ENCODE measurements around the gene STK32B. TPM values are rescaled to one million over a fixed set of nuclear protein-coding genes. Genes with fewer than 3 reads are reported as not detected.
A peak's percentile ranks its signal among the peaks of the same experiment; 100 is the strongest.

Gene STK32B
- total and polyA plus RNA-seq, 2 donors = 2.9 to 4.8 TPM

GRCh38 chr4:5133933-5134594 lies 82.8 kb downstream of the STK32B start:
- Histone ChIP-seq H3K36me3 (ENCODE audit: control insufficient read depth in 2 of 2, insufficient read depth in 2 of 2, low read length in 1 of 2) (no peaks in the 10 kb centered on the region), H3K27ac (ENCODE audit: low read depth in 1 of 2, low read length in 1 of 2) (no peak overlapping the region), H3K4me3 (ENCODE audit: low read length in 2 of 2) (no peak overlapping the region), H3K27me3 (ENCODE audit: control insufficient read depth in 2 of 2, insufficient read depth in 1 of 2, low read length in 1 of 2) (no peaks in the 10 kb centered on the region), H3K9me3 (ENCODE audit: control insufficient read depth in 2 of 2, insufficient read depth in 1 of 2, low read length in 1 of 2) (peaks cover 4% of the 10 kb centered on the region in 2 donors), H3K4me1 (ENCODE audit: control insufficient read depth in 2 of 2, insufficient read depth in 2 of 2, low read length in 2 of 2) (no peaks in the 10 kb centered on the region)
- DNase-seq (ENCODE audit: low read depth in 6 of 9, low spot score in 9 of 9) = no peak
- 96% methylated on average over 4 of the region's 4 CpGs for WGBS

- peaks cover 4% of the 10 kb centered on the region in 2 donors for H3K9me3 ChIP-seq (ENCODE audit: control insufficient read depth in 2 of 2, insufficient read depth in 1 of 2, low read length in 1 of 2)
- no peak for DNase-seq (ENCODE audit: low read depth in 6 of 9, low spot score in 9 of 9)
- H3K27me3 ChIP-seq (ENCODE audit: control insufficient read depth in 2 of 2, insufficient read depth in 1 of 2, low read length in 1 of 2) = no peaks in the 10 kb centered on the region
- H3K27ac ChIP-seq (ENCODE audit: low read depth in 1 of 2, low read length in 1 of 2) = no peak overlapping the region
- H3K4me1 ChIP-seq (ENCODE audit: control insufficient read depth in 2 of 2, insufficient read depth in 2 of 2, low read length in 2 of 2) = no peaks in the 10 kb centered on the region
- no peaks in the 10 kb centered on the region for H3K36me3 ChIP-seq (ENCODE audit: control insufficient read depth in 2 of 2, insufficient read depth in 2 of 2, low read length in 1 of 2)
- no peak overlapping the region for H3K4me3 ChIP-seq (ENCODE audit: low read length in 2 of 2)
- WGBS = 82% methylated on average over 4 of the region's 4 CpGs
These were observed 83.3 kb downstream of the STK32B start for GRCh38 chr4:5134620-5135019.

- WGBS = 100% methylated on average over 2 of the region's 2 CpGs
- H3K9me3 ChIP-seq (ENCODE audit: control insufficient read depth in 2 of 2, insufficient read depth in 1 of 2, low read length in 1 of 2) = no peaks in the 10 kb centered on the region
- H3K4me1 ChIP-seq (ENCODE audit: control insufficient read depth in 2 of 2, insufficient read depth in 2 of 2, low read length in 2 of 2) = no peaks in the 10 kb centered on the region
- no peak overlapping the region for H3K27ac ChIP-seq (ENCODE audit: low read depth in 1 of 2, low read length in 1 of 2)
- H3K4me3 ChIP-seq (ENCODE audit: low read length in 2 of 2) = no peak overlapping the region
- no peaks in the 10 kb centered on the region for H3K36me3 ChIP-seq (ENCODE audit: control insufficient read depth in 2 of 2, insufficient read depth in 2 of 2, low read length in 1 of 2)
- no peak for DNase-seq (ENCODE audit: low read depth in 6 of 9, low spot score in 9 of 9)
- no peaks in the 10 kb centered on the region for H3K27me3 ChIP-seq (ENCODE audit: control insufficient read depth in 2 of 2, insufficient read depth in 1 of 2, low read length in 1 of 2)
These were observed 85.9 kb downstream of the STK32B start for GRCh38 chr4:5137226-5137625.

- H3K27ac ChIP-seq (ENCODE audit: low read depth in 1 of 2, low read length in 1 of 2) = no peak overlapping the region
- WGBS = 95% methylated on average over 9 of the region's 9 CpGs
- no peaks in the 10 kb centered on the region for H3K4me1 ChIP-seq (ENCODE audit: control insufficient read depth in 2 of 2, insufficient read depth in 2 of 2, low read length in 2 of 2)
- no peaks in the 10 kb centered on the region for H3K9me3 ChIP-seq (ENCODE audit: control insufficient read depth in 2 of 2, insufficient read depth in 1 of 2, low read length in 1 of 2)
- H3K27me3 ChIP-seq (ENCODE audit: control insufficient read depth in 2 of 2, insufficient read depth in 1 of 2, low read length in 1 of 2) = no peaks in the 10 kb centered on the region
- DNase-seq (ENCODE audit: low read depth in 6 of 9, low spot score in 9 of 9) = no peak
- H3K4me3 ChIP-seq (ENCODE audit: low read length in 2 of 2) = no peak overlapping the region
- H3K36me3 ChIP-seq (ENCODE audit: control insufficient read depth in 2 of 2, insufficient read depth in 2 of 2, low read length in 1 of 2) = no peaks in the 10 kb centered on the region
These were observed 86.6 kb downstream of the STK32B start for GRCh38 chr4:5137927-5138326.

- no peaks in the 10 kb centered on the region for H3K9me3 ChIP-seq (ENCODE audit: control insufficient read depth in 2 of 2, insufficient read depth in 1 of 2, low read length in 1 of 2)
- no peaks in the 10 kb centered on the region for H3K27me3 ChIP-seq (ENCODE audit: control insufficient read depth in 2 of 2, insufficient read depth in 1 of 2, low read length in 1 of 2)
- no peaks in the 10 kb centered on the region for H3K36me3 ChIP-seq (ENCODE audit: control insufficient read depth in 2 of 2, insufficient read depth in 2 of 2, low read length in 1 of 2)
- no peak for DNase-seq (ENCODE audit: low read depth in 6 of 9, low spot score in 9 of 9)
- over 99% methylated on average over 3 of the region's 3 CpGs for WGBS
- no peaks in the 10 kb centered on the region for H3K4me1 ChIP-seq (ENCODE audit: control insufficient read depth in 2 of 2, insufficient read depth in 2 of 2, low read length in 2 of 2)
- no peak overlapping the region for H3K4me3 ChIP-seq (ENCODE audit: low read length in 2 of 2)
- H3K27ac ChIP-seq (ENCODE audit: low read depth in 1 of 2, low read length in 1 of 2) = no peak overlapping the region
These were observed 87.1 kb downstream of the STK32B start for GRCh38 chr4:5138389-5138788.

GRCh38 chr4:5139141-5139540 lies 87.9 kb downstream of the STK32B start:
- DNase-seq (ENCODE audit: low read depth in 6 of 9, low spot score in 9 of 9) = no peak
- H3K4me1 ChIP-seq (ENCODE audit: control insufficient read depth in 2 of 2, insufficient read depth in 2 of 2, low read length in 2 of 2) = no peaks in the 10 kb centered on the region
- no peaks in the 10 kb centered on the region for H3K9me3 ChIP-seq (ENCODE audit: control insufficient read depth in 2 of 2, insufficient read depth in 1 of 2, low read length in 1 of 2)
- H3K27ac ChIP-seq (ENCODE audit: low read depth in 1 of 2, low read length in 1 of 2) = no peak overlapping the region
- H3K27me3 ChIP-seq (ENCODE audit: control insufficient read depth in 2 of 2, insufficient read depth in 1 of 2, low read length in 1 of 2) = no peaks in the 10 kb centered on the region
- WGBS = 95% methylated on average over 2 of the region's 2 CpGs
- no peaks in the 10 kb centered on the region for H3K36me3 ChIP-seq (ENCODE audit: control insufficient read depth in 2 of 2, insufficient read depth in 2 of 2, low read length in 1 of 2)
- H3K4me3 ChIP-seq (ENCODE audit: low read length in 2 of 2) = no peak overlapping the region

- 92% methylated on average over 4 of the region's 4 CpGs for WGBS
- no peak overlapping the region for H3K4me3 ChIP-seq (ENCODE audit: low read length in 2 of 2)
- no peak for DNase-seq (ENCODE audit: low read depth in 6 of 9, low spot score in 9 of 9)
These were observed 90.5 kb downstream of the STK32B start for GRCh38 chr4:5141802-5142201.

GRCh38 chr4:5142726-5143125 lies 91.4 kb downstream of the STK32B start:
- H3K9me3 ChIP-seq (ENCODE audit: control insufficient read depth in 2 of 2, insufficient read depth in 1 of 2, low read length in 1 of 2) = no peaks in the 10 kb centered on the region
- peak in 5 of 9 donors; percentile 3 to 44 (median 17) for DNase-seq (ENCODE audit: low read depth in 6 of 9, low spot score in 9 of 9)
- H3K27ac ChIP-seq (ENCODE audit: low read depth in 1 of 2, low read length in 1 of 2) = no peak overlapping the region
- H3K4me1 ChIP-seq (ENCODE audit: control insufficient read depth in 2 of 2, insufficient read depth in 2 of 2, low read length in 2 of 2) = no peaks in the 10 kb centered on the region
- H3K36me3 ChIP-seq (ENCODE audit: control insufficient read depth in 2 of 2, insufficient read depth in 2 of 2, low read length in 1 of 2) = no peaks in the 10 kb centered on the region
- WGBS = 96% methylated on average over 3 of the region's 3 CpGs
- no peaks in the 10 kb centered on the region for H3K27me3 ChIP-seq (ENCODE audit: control insufficient read depth in 2 of 2, insufficient read depth in 1 of 2, low read length in 1 of 2)
- no peak overlapping the region for H3K4me3 ChIP-seq (ENCODE audit: low read length in 2 of 2)

More at GRCh38 chr4:5141802-5142201, 90.5 kb downstream of the STK32B start:
- H3K27me3 ChIP-seq (ENCODE audit: control insufficient read depth in 2 of 2, insufficient read depth in 1 of 2, low read length in 1 of 2) = no peaks in the 10 kb centered on the region
- H3K4me1 ChIP-seq (ENCODE audit: control insufficient read depth in 2 of 2, insufficient read depth in 2 of 2, low read length in 2 of 2) = no peaks in the 10 kb centered on the region
- no peaks in the 10 kb centered on the region for H3K9me3 ChIP-seq (ENCODE audit: control insufficient read depth in 2 of 2, insufficient read depth in 1 of 2, low read length in 1 of 2)
- H3K27ac ChIP-seq (ENCODE audit: low read depth in 1 of 2, low read length in 1 of 2) = no peak overlapping the region
- no peaks in the 10 kb centered on the region for H3K36me3 ChIP-seq (ENCODE audit: control insufficient read depth in 2 of 2, insufficient read depth in 2 of 2, low read length in 1 of 2)

GRCh38 chr4:5143306-5143861 lies 92.1 kb downstream of the STK32B start:
- H3K9me3 ChIP-seq (ENCODE audit: control insufficient read depth in 2 of 2, insufficient read depth in 1 of 2, low read length in 1 of 2) = no peaks in the 10 kb centered on the region
- WGBS = 97% methylated on average over 3 of the region's 3 CpGs
- no peak for DNase-seq (ENCODE audit: low read depth in 6 of 9, low spot score in 9 of 9)
- no peak overlapping the region for H3K4me3 ChIP-seq (ENCODE audit: low read length in 2 of 2)
- H3K27me3 ChIP-seq (ENCODE audit: control insufficient read depth in 2 of 2, insufficient read depth in 1 of 2, low read length in 1 of 2) = no peaks in the 10 kb centered on the region
- H3K27ac ChIP-seq (ENCODE audit: low read depth in 1 of 2, low read length in 1 of 2) = no peak overlapping the region
- H3K36me3 ChIP-seq (ENCODE audit: control insufficient read depth in 2 of 2, insufficient read depth in 2 of 2, low read length in 1 of 2) = no peaks in the 10 kb centered on the region
- no peaks in the 10 kb centered on the region for H3K4me1 ChIP-seq (ENCODE audit: control insufficient read depth in 2 of 2, insufficient read depth in 2 of 2, low read length in 2 of 2)
